HG03457 (cell line): ENCODE results near the gene DOK6.
"Not testable (repeated sequence)": the region's sequence is repeated elsewhere in the genome, so short reads cannot be mapped to it uniquely, and the experiment has no call there.

Experiments used
- ATAC-seq: cut with Tn5 transposase; IDR thresholded peaks from one replicate; pipeline ENCODE4 v1.9.1; 2021; ENCODE audit warnings: moderate number of reproducible peaks; ENCODE audit not compliant: unreplicated experiment

DOK6 gene

GRCh38 chr18:69845593-69846506, 445.2 kb downstream of the DOK6 start:
- ATAC-seq: no peak

DNA sequence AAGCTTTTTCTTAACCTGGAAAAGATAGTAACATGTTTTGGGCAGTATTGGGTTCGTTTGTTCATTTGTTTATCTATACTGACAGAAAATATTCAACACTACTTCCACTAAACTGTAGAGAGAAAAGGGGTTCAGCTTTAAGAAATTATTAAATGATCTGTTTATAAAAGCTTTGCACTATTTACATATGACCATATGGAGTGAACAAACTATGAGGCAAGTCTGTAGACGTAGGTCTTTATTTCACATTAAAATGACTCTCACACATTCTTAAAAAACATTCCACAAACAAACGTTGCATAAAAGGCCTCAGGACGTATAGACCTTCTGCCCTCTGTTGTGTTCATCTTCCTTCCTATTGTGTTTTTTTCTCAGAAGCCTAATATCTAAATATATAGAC, 452.4 kb downstream of the DOK6 start:
- no peak for ATAC-seq

GRCh38 chr18:69854455-69854854, 453.8 kb downstream of the DOK6 start:
- no peak for ATAC-seq

DNA sequence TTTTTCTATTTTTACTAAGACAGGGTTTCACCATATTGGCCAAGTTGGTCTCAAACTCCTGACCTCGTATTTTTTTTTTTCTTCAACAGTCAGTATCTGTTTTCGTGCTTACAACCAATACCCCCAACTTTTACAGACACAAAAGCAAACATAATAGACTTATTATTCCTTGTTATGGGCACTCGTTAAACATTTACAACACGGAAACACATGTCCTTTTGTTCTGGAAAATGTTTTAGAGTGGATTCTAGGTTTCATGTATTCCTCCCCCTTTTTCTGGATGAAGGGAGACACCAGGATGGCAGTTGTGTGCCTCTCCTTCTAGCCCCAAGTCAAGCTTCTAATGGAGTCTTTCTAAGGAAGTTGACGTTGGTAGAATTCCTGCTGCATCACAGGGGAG, 458.2 kb downstream of the DOK6 start:
- no peak for ATAC-seq

GRCh38 chr18:69864802-69865201, 464.1 kb downstream of the DOK6 start:
- not testable (repeated sequence) for ATAC-seq

DNA sequence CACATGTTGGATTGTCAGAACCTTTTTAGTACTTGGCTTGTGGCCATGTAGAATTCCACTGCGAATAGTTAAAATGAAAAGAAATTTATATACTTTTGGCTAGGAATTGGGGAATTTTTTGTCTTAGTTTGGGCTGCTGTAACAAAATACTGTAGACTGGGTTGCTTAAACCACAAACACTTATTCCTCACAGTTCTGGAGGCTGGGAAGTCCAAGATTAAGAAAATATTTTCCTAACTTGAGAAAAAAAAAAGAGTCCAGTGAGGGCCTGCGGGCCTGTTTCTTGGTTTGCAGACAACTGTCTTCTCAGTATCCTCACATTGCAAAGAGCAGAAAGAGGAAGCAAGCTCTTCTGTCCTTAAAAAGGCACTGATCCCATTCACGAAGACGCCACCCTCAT, 465.1 kb downstream of the DOK6 start:
- no peak for ATAC-seq

- ATAC-seq: no peak
Measured at GRCh38 chr18:69866212-69866611, 465.5 kb downstream of the DOK6 start.

- no peak for ATAC-seq
Measured at GRCh38 chr18:69870736-69871135, 470.0 kb downstream of the DOK6 start.

- ATAC-seq: no peak
Measured at GRCh38 chr18:69871363-69871762, 470.7 kb downstream of the DOK6 start.

- ATAC-seq: no peak
Measured at GRCh38 chr18:69872661-69873060, 472.0 kb downstream of the DOK6 start.

DNA sequence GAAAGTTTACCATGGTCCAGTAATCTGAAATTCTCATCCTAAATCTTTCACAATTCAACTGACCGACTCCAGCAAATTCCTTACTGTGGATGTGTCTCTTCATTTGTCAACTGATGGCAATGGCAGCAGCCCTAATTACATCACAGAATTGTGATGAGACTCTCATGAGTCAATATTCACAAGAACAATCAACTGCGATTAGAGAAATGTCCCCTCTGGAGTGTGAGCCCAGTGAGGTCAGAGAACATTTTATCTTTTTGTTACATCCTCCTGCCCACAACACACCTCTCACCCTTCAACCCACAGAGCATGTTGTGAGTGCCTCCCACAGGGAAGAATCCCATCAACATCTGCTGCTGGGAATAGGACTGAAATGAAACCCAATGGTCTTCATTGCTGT, 473.4 kb downstream of the DOK6 start:
- ATAC-seq: no peak

- no peak for ATAC-seq
Measured at GRCh38 chr18:69876490-69876889, 475.8 kb downstream of the DOK6 start.

DNA sequence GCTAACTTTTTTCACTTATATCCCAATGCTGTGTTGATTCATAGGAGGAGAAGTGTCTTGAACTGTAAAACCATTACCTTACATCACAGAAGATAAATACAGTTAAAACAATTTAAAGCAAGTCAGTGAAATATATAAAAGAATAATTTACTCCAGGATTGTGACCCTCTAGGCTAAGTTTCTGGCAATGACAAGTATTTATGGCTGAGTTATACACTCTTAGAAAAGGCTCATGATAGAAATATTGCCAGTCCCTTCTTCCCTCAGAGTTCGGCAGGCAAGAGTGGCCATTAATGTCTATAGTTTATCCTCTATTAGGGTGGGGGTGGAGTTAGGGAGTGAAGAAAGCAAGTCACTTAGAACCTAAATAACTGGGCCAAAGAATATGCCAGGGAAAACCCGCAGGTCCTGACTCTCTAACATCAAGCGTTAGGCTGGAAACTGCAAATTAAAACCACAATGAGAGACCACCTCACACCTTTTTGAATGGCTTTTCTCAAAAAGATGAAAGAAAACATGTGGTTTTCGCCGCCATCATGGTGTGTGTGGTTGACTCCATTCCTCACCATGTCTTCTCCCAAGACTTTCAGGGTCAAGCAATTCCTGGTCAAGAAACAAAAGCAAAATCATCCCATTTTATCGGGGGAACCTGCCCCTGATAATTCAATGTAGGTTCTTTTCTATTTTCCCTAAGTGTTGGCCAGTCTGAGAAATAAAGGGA, 477.7 kb downstream of the DOK6 start:
- no peak for ATAC-seq

DNA sequence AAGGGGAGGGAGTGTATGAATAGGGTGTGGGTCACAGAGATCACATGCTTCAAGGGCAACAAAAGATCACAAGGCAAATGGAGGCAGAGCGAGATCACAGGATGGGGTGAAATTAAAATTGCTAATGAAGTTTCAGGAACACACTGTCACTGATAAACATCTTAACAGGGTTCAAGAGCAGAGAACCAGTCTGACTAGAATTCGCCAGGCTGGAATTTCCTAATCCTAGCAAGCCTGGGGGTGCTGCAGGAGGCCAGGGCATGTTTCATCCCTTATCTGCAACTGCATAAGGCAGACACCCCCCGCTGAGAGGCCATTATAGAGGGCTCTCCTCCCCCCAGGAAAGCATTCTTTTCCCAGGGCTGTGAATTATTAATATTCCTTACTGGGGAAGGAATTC, 478.4 kb downstream of the DOK6 start:
- not testable (repeated sequence) for ATAC-seq

DNA sequence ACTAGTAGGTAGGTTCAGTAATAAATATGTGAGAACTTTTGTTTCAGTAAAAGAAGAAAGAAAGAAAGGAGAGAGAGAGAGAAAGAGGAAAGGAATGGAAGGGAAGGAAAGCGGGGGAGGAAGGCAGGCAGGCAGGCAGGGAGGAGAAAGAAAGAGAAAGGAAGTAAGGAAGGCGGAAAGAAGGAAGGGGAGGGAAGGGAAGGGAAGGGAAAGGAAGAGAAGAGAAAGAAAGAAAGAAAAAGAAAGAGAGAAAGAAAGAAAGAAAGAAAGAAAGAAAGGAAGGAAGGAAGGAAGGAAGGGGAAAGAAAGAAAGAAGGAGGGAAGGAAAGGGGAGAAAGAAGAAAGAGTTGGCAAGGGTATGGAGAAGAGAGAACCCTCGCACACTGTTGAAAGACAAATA, 479.4 kb downstream of the DOK6 start:
- ATAC-seq: no peak

- ATAC-seq: peak; percentile 35
Measured at GRCh38 chr18:69882965-69883668, 482.4 kb downstream of the DOK6 start.

GRCh38 chr18:69883781-69884180, 483.1 kb downstream of the DOK6 start:
- no peak for ATAC-seq

DNA sequence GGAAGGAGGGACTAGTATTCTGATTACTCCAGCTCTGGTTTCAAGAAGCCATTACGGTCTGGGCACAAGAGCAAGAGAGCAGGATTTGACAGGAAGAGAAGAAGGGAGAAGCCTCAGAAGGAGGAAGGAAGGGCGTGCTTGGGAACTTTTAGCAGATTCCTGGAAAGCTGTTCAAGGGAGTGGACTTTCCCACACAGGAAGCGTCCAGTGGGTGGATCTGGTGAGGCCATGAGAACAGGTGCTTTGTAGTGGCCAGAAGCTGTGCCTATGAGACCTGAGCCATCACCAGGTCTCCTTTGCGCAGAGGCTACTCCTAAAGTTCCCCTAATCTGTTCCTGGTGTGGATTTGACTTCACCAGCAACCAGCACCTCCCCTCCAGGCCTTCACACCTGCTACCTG, 484.7 kb downstream of the DOK6 start:
- no peak for ATAC-seq

DNA sequence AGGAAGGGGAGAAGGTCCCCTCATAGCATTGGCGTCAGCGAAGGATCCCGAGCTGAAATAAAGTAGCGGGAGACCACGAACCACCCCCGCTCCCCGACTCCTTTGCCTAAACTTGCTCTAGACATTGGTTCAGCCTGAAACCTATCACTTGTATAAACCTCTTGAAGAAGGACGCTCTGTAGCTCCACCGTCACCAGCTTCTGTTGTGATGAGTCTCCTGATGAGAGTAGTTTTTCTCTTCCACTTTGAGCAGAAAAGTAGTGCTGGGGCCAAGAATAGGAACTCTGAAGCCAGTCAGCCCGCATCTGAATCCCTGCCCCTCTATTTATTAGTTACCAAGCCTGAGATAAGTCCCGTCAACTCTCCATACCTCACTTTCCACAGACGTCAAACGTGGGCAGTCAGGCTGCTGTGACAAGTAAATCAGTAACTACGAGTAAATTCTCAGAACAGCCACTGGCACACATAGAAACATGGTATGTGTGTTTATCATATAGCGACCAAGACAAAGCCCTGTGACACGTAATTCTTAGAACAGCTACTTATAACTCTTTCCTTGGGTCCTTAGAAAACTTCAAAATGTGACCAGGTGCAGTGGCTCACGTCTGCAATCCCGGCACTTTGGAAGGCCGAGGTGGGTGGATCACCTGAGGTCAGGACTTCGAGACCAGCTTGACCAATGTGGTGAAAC, 485.3 kb downstream of the DOK6 start:
- ATAC-seq: peak; percentile 84

DNA sequence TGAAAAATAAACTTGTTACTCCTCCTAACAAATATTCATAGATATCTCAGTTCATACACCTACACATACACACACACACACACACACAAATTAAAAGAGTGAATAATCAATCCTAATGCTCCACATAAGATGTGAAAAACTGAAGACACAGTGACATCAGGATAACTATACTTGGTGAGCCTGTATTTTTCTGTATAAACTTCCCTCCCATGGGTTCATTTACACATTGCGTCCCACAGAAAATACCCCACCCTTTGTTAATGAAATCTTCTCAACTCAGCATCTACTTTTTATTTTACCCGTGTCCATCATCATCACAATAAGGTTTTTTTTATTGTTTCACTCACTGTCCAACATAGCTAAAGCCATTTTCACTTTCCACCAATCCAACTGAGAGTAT, 486.6 kb downstream of the DOK6 start:
- no peak for ATAC-seq

- no peak for ATAC-seq
Measured at GRCh38 chr18:69889009-69889408, 488.3 kb downstream of the DOK6 start.
